HG03565 (cell line): Measurements from ENCODE around the gene LPP.
"Not testable (repeated sequence)": the region's sequence is repeated elsewhere in the genome, so short reads cannot be mapped to it uniquely, and the experiment has no call there.

ENCODE experiments used
- ATAC-seq: cut with Tn5 transposase; IDR thresholded peaks from one replicate; pipeline ENCODE4 v1.9.1; 2021; ENCODE audit warnings: mild to moderate bottlenecking, moderate library complexity; ENCODE audit not compliant: unreplicated experiment

The LPP gene

GRCh38 chr3:188686324-188686723 lies 532.4 kb downstream of the LPP start:
- no peak for ATAC-seq

- no peak for ATAC-seq
These were observed 533.4 kb downstream of the LPP start for GRCh38 chr3:188687389-188687788.

- ATAC-seq, result no peak
These were observed 535.2 kb downstream of the LPP start for GRCh38 chr3:188689101-188689574.

DNA sequence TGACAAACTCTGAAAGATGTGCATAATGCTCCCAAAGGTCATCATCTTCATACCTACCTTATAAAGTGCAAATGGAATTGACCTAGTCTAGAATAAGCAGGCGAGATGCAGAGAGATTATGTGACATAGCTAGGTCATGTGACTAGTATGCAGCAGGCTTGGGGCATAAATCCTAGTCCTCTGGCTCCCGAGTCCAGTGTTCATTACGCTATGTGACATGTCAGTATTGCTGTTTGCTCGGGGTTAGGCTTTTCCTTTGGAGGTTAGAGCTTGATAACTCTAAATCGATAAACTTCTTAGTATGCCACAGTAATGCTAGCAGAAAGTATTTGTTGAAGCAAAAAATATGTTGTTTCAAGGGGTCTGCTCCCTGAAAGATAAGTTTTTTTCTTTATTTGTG lies 536.1 kb downstream of the LPP start:
- no peak for ATAC-seq

DNA sequence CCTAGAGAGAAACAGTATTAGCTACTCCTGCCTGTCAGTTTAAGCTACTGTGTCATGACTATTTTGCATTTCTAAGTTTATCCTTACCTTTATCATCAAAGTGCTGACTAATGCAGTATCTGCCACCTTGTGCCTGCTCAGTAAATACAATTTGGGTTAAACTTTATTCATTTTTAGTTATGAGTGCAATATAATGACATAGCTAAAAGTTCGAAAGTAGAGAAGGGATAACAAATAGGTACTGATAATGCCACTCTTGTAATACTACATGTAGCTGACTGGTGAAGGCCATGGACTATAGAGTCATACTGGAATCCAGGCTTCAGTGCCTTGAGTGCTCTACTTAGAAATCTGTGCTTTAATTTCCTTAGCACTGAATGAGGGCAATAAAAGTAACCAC lies 537.0 kb downstream of the LPP start:
- ATAC-seq, result no peak

GRCh38 chr3:188691665-188692064 lies 537.7 kb downstream of the LPP start:
- no peak for ATAC-seq

DNA sequence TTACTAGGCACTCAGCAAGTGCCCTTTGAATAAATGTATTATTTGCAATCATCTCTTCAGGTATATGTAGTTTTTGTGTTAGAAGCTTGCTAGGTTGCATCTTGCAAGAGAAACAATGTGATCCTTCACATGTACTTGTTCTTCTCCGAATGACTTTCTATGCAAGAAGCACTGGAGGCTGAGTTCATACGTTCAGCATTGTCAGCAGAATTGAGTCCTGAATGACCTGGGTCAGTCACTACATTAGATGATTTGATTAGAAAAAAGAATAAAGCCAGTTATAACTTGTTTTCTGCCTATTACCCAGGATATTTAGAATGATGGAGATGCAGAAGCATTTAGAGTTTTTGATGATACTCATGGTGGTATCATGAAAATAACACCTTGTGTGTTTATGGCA lies 538.7 kb downstream of the LPP start:
- ATAC-seq, result no peak

- ATAC-seq, result no peak
These were observed 539.5 kb downstream of the LPP start for GRCh38 chr3:188693435-188693834.

DNA sequence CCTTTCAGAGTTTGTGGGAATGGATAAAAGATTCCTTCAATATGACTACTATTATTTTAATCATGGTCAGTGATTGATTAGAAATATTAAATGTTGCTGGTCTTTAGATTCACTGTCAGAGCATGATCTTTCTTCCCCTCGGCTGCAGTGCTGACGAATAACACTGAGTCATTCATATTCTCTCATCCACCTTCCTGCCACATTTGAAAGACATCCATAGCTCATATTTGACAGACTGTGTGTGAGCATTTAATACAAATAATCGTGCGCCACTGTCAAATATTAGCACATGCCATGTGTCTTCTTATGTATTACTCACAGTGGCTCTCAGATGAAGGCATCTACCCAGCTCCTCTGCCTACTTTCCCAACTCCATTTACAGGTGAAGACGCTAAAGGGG lies 541.3 kb downstream of the LPP start:
- ATAC-seq, result no peak

DNA sequence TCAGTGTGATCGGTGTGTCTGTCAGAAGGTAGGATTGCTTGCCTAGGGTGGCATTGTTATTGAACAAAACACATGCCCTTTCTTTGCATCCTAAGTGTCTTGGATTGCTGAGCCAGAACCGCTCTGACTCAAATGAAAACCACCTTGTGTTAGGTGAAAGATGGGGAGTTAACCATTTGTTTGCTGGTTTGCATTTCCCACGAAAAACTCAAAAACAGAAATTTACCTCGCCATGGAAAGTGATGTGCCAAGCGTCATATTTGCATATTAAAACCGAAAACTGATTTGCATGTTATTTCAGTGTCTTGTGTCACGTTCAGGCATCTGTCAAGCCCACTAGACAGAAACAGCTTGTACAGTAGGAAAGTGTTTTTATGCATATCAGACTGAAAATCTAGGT lies 543.2 kb downstream of the LPP start:
- ATAC-seq, result peak; percentile 67

DNA sequence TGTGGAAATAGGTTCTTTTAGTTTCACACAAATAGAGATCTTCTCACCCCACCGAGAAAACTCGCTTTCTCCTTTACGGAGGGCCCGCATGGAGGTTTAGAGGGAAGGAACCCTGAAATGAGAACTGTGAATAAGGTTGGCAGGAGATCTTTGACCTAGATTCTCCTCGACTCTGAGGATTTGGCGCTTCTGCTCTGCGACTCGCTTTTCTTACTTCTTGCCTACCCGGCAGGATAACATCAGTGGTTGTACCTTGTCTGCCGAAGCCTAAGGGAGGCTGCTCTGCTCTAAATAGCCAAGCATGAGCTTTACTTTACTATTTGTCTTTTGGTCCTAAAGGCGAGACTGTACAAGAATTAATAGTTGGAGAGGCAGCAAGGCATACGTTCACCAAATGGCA lies 544.5 kb downstream of the LPP start:
- ATAC-seq, result no peak

DNA sequence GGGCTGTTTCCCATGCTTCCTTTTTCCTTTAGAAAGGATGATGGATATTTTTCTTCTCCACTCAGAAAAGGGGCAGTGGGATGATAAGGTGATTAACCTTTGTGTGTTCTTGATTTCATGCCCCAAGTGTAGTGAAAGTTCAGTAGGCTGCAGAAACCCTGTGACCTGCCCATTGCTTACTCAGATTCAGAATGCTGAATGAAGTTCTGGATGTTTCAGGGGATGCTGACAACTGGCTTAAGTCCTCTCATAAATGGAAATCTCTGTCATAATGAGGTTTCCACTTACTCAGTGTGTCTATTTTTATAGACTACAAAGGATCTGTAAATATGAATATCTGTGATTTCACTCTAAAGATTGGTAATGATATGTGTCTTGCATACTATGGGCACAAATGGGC lies 546.5 kb downstream of the LPP start:
- ATAC-seq, result no peak

DNA sequence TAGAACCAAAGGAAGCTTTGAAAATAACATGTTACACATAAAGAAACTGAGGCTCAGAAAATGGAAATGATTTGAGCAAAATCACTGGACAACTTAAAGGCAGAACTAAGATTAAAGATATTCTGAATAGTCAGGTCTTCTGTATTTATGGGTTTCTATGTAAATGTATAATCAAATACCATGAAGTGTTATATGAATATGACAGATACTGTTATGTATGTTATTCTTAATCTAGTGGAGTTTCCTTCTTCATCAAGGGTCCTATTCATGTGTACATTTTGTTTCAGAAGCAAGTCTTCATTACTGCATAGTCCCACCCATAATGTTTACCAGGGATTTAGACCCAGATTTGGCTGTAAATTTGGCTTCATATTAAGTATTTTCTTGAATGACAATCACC lies 547.0 kb downstream of the LPP start:
- no peak for ATAC-seq

DNA sequence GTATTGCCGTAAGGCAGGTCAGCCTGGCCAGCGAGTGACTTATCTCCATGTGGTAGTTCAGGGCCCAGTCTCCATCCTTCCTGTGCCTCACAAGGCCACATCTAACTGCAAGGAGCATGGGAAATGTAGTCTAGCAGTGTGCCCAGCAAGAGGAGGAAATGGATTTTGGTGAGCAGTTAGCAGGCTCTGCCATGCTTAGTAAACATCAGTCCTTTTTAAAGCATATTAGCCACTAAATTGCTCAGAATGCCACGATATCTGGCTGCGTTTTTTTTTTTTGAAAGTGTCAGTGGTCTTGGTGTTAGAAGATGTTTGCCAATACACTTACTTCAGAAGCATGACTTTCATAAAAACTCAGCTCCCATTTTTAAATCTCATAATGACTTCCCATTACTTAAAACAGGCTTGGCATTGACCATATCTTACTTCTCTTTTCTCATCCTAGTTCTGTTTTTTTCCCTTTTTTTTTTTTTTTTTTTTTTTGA lies 547.6 kb downstream of the LPP start:
- ATAC-seq, result no peak

- not testable (repeated sequence) for ATAC-seq
These were observed 548.1 kb downstream of the LPP start for GRCh38 chr3:188702028-188702427.

DNA sequence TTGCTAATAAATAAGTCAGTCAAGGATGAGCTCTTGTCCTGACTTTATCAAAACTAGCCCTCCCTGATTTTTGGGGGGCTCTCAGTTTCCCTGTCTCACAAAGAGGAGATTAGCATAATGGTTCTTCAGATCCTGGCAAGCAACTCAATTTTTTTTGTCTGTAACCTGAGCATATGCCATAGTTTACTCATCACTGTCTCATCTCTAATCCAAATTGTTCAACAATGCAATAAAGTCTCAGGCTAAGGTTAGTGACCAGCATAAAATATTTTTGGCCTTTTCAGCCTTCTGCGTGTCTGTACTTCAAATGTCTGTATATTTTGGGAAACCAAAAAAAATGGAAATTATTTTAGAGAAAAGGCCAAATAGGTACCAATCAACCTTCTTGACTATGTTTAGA lies 552.2 kb downstream of the LPP start:
- no peak for ATAC-seq

- no peak for ATAC-seq
These were observed 552.6 kb downstream of the LPP start for GRCh38 chr3:188706599-188706998.

DNA sequence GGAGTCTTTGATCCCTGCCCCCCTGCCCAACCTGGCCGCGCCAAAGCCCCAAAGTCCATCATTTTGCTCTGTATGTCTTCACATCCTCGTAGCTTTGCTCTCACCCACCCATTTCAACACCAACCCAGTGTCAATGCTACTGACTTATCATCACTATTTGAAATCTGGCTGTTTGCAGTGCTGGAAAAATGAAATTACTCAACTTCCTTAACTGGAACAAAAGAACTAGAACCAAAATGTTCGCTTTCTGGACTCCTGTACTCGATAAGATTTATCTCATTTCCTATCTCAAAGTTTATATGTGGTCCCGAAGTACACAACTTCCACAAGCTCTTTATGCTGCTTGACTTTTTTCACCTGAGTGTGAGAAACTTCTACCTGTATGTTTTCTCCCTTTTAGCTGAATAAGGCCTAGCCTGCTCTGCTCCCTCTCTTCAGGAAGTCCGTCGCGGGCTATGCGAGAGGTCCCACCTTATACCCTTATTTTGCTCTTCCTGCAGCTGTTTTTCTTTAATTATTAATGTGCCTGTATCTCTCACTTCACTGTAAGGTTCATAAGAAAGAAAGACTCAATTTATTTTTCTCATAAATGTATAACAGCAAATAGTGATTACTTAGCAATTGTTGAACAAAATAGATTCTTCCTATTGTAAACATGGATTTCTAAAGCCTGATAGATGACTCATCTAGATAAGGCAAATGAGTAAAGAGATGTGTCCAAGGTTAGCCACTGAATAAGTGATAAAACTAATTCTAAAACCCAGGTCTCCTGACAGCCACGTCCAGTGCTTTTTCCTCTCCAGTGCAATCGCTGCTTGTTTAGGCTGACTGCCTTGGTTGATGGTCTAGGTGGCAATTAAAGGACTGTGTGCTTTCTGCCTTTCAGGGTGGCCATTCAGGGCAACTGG lies 553.7 kb downstream of the LPP start:
- no peak for ATAC-seq

- ATAC-seq, result no peak
These were observed 557.9 kb downstream of the LPP start for GRCh38 chr3:188711881-188712247.

- ATAC-seq, result no peak
These were observed 558.4 kb downstream of the LPP start for GRCh38 chr3:188712248-188712924.

DNA sequence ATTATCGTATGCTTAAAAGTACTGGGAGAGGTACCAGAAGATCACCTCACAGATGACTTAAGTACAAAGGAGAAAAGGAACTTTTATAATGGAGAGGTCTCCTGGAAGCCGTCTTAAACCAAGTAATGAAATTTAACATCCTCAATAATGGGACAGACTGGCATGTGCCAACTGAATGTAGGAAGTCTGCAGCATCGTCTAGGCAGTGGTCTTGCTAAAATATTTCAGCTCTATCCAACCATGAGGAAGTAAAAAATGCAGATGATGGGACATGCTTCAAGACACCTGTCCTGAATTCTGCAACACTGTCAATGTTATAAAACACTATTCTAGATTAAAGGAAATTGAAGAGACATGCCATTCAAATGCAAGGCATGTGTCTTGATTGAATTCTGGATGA lies 559.0 kb downstream of the LPP start:
- no peak for ATAC-seq

DNA sequence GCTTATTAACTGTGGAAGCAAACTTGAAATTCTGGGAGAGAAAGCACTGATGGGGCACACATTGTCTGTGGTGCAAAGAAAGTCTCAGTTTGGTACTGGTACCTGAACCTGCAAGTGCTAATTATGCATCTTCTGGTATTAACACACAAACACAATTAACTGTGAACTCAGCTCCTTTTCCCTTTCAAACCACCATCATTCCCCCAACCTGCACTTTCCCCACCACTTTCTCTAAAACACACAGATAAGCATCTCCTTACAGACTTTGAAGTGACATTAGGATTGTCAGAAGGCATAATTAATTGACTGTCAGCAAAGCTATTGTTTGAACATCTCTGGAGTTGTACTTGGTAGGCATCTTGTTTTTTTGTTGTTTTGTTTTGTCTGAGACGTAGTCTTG lies 565.6 kb downstream of the LPP start:
- no peak for ATAC-seq
